Esophagus muscularis mucosa (tissue), 4 donors: ENCODE measurements around the gene NUSAP1. TPM values are rescaled to one million over a fixed set of nuclear protein-coding genes. Genes with fewer than 3 reads are reported as not detected.
A peak's percentile ranks its signal among the peaks of the same experiment; 100 is the strongest.

Experiments used
- DNase-seq: peaks from one replicate; pipeline ENCODE4 v3.0.0-alpha.2; 2017; ENCODE audit errors: extremely low spot score
- H3K27ac ChIP-seq, 4 donors: fragments of 200-600 bp; sonication (generic); replicated peaks in 1 of 4; 1 replicate in 3 of 4; 2 replicates in 1 of 4; pipeline ENCODE4 v1.5.1; 2016 to 2019; ENCODE audit warnings: mild to moderate bottlenecking in 1 of 4
- H3K27me3 ChIP-seq, 4 donors: fragments of 200-600 bp; sonication (generic); one replicate each; pipeline versions ENCODE4 v1.5.1 to v1.6.0; 2016 to 2019
- H3K36me3 ChIP-seq, 4 donors: fragments of 200-600 bp; sonication (generic); one replicate each; pipeline ENCODE4 v1.5.1; 2016 to 2019
- H3K4me1 ChIP-seq, 4 donors: fragments of 200-600 bp; sonication (generic); one replicate each; pipeline ENCODE4 v1.5.1; 2016 to 2019
- H3K4me3 ChIP-seq, 4 donors: fragments of 200-600 bp; sonication (generic); 1 replicate in 2 of 4; 2 replicates in 2 of 4; pipeline ENCODE4 v1.5.1; 2016 to 2019; ENCODE audit warnings: mild to moderate bottlenecking in 4 of 4, moderate library complexity in 1 of 4
- H3K9me3 ChIP-seq, 4 donors: fragments of 200-600 bp; sonication (generic); 1 replicate in 3 of 4; 2 replicates in 1 of 4; pipeline ENCODE4 v1.5.1; 2016 to 2019
- EP300 ChIP-seq: sonication (generic); formaldehyde crosslinking; IDR thresholded peaks from one replicate; pipeline ENCODE4 v1.6.1; 2017; ENCODE audit warnings: antibody characterized with exemption
- POLR2A ChIP-seq: fragments of 450-650 bp; IDR thresholded peaks from one replicate; pipeline ENCODE4 v1.6.1; 2017; ENCODE audit warnings: antibody characterized with exemption, moderate library complexity, mild to moderate bottlenecking, low read depth
- POLR2AphosphoS5 ChIP-seq, 2 donors: sonication (generic); formaldehyde crosslinking; IDR thresholded peaks; one replicate each; pipeline ENCODE4 v1.6.1; 2017; ENCODE audit warnings: antibody characterized with exemption in 2 of 2
- WGBS: methylation state at CpG from one replicate; pipeline ENCODE4 v1.1.5; 2018; 5-methylcytosine and 5-hydroxymethylcytosine counted together
- intact Hi-C: fragments of 100-400 bp; cut with DNase I; formaldehyde crosslinking; loops from one replicate; pipeline ENCODE4 v1.15.1; 2023
- total RNA-seq, 4 donors: library from RNA; depleted of rRNA; stranded (reverse); fragments of >200 nt; gene quantifications; one replicate each; pipeline versions ENCODE4 v1.1.0 to v1.2.1, GENCODE V29; 2016
- TF ChIP-seq, protein P1 (sequence below), 3 experiments: fragments of 200-600 bp in 2 of 3; fragments of 450-650 bp in 1 of 3; sonication (generic) in 2 of 3; IDR thresholded peaks; one replicate each; pipeline ENCODE4 v1.5.1; 2017 to 2019; ENCODE audit warnings: antibody characterized with exemption in 3 of 3, mild to moderate bottlenecking in 2 of 3, moderate library complexity in 1 of 3

NUSAP1 gene
- total RNA-seq, 4 donors from 2014 or later, result 0.42 to 5.5 (median 1.5) TPM

DNA sequence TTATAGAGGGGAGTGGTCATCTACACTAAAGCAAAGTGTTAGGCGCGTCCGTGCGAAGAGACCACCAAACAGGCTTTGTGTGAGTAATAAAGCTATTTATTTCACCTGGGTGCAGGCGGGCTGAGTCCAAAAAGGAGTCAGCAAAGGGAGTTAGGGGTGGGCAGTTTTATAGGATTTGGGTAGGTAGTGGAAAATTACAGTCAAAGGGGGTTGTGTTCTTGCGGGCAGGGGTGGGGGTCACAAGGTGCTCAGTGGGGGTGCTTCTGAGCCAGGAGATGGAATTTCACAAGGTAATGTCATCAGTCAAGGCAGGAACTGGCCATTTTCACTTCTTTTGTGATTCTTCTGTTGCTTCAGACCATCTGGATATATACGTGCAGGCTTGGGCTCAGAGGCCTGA is 47.4 kb upstream of the NUSAP1 start:
- intact Hi-C loops, result loop anchor here (5.0 kb wide), 2 partner anchors 47 to 53 kb away; partner anchors contain the start of genes CHP1, EXD1, NUSAP1 and OIP5
- peaks cover 28 to 47% (median 43%) of the 10 kb centered on the region in 4 donors for H3K4me1 ChIP-seq
- TF ChIP-seq EP300, result no peak
- TF ChIP-seq POLR2AphosphoS5 (IDR thresholded peaks at IDR 0.05), result no peak
- TF ChIP-seq, protein P1, sequence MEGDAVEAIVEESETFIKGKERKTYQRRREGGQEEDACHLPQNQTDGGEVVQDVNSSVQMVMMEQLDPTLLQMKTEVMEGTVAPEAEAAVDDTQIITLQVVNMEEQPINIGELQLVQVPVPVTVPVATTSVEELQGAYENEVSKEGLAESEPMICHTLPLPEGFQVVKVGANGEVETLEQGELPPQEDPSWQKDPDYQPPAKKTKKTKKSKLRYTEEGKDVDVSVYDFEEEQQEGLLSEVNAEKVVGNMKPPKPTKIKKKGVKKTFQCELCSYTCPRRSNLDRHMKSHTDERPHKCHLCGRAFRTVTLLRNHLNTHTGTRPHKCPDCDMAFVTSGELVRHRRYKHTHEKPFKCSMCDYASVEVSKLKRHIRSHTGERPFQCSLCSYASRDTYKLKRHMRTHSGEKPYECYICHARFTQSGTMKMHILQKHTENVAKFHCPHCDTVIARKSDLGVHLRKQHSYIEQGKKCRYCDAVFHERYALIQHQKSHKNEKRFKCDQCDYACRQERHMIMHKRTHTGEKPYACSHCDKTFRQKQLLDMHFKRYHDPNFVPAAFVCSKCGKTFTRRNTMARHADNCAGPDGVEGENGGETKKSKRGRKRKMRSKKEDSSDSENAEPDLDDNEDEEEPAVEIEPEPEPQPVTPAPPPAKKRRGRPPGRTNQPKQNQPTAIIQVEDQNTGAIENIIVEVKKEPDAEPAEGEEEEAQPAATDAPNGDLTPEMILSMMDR (IDR thresholded peaks at IDR 0.05), result no peak
- TF ChIP-seq POLR2A, result no peak
- no peaks in the 10 kb centered on the region for H3K27me3 ChIP-seq
- peaks cover 19 to 47% (median 37%) of the 10 kb centered on the region in 4 donors for H3K36me3 ChIP-seq
- H3K4me3 ChIP-seq, result peak overlapping the region; percentile 83 to 99 (median 89)
- no peaks in the 10 kb centered on the region for H3K9me3 ChIP-seq
- WGBS, result 45% methylated on average over 7 of the region's 7 CpGs
- H3K27ac ChIP-seq, result peak overlapping the region; percentile 90 to 96 (median 92)
- no peak for DNase-seq

DNA sequence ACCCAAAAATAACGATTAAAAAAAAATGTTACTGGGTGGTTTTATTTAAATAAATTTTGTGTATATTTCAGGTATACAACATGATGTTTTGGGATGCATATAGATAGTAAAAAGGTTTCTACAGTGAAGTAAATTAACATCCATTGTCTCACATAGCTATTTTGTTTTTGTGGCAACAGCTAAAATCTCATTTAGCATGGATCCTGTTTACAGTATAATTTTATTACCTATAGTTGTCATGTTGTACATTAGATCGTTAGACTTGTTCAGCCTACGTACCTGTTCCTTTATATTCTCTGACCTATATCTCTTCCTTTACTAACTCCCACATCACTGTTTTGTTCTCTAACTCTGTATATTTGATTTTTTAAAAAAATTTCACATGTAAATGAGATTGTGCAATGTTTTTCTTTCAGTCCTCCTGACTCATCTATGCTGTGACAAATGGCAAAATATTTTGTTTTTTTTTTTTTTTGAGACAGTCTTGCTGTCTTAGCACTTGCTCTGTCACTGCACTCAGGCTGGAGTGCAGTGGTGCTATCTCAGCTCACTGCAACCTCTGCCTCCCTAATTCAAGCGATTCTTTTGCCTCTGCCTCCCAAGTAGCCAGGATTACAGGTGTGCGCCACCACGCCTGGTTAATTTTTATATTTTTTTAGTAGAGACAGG is 45.9 kb upstream of the NUSAP1 start:
- H3K36me3 ChIP-seq, result peaks cover 19 to 62% (median 36%) of the 10 kb centered on the region in 4 donors
- TF ChIP-seq EP300 (no peak), POLR2AphosphoS5 (IDR thresholded peaks at IDR 0.05) (no peak), POLR2A (no peak)
- TF ChIP-seq, protein P1 (IDR thresholded peaks at IDR 0.05), result no peak
- H3K4me3 ChIP-seq, result no peak overlapping the region
- no peaks in the 10 kb centered on the region for H3K9me3 ChIP-seq
- intact Hi-C loops, result loop anchor here (5.0 kb wide), 2 partner anchors 46 to 54 kb away; partner anchors contain the start of genes CHP1, EXD1, NUSAP1 and OIP5
- WGBS, result 93% methylated on average over 6 of the region's 6 CpGs
- peaks cover 28 to 50% (median 43%) of the 10 kb centered on the region in 4 donors for H3K4me1 ChIP-seq
- H3K27ac ChIP-seq, result no peak overlapping the region
- no peaks in the 10 kb centered on the region for H3K27me3 ChIP-seq
- no peak for DNase-seq

DNA sequence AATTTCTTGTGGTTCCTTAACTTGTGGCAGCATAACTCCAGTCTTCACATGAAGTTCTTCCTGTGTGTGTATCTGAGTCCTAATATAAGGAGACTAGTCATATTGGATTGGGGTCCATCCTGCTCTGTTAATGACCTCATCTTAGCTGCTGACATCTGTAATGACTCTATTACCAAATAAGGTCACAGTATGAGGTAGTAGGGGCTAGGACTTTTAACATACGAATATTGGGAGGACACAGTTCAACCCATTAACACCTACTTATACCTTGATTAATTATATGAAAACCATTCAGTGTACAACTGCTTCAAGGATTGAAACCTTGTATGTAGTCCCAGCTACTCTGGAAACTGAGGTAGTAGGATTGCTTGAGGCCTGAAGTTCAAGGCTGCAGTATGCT is 44.2 kb upstream of the NUSAP1 start:
- H3K9me3 ChIP-seq, result no peaks in the 10 kb centered on the region
- peaks cover 24 to 45% (median 38%) of the 10 kb centered on the region in 4 donors for H3K4me1 ChIP-seq
- 47% methylated on average over 1 of the region's 1 CpG for WGBS
- intact Hi-C loops, result loop anchor here (5.0 kb wide), 2 partner anchors 44 to 56 kb away; partner anchors contain the start of genes CHP1, EXD1, NUSAP1 and OIP5
- H3K4me3 ChIP-seq, result no peak overlapping the region
- DNase-seq, result no peak
- no peaks in the 10 kb centered on the region for H3K27me3 ChIP-seq
- peaks cover 19 to 76% (median 39%) of the 10 kb centered on the region in 4 donors for H3K36me3 ChIP-seq
- H3K27ac ChIP-seq, result peak overlapping the region in 1 of 4 donors; percentile 13
- TF ChIP-seq, protein P1 (IDR thresholded peaks at IDR 0.05), result no peak

DNA sequence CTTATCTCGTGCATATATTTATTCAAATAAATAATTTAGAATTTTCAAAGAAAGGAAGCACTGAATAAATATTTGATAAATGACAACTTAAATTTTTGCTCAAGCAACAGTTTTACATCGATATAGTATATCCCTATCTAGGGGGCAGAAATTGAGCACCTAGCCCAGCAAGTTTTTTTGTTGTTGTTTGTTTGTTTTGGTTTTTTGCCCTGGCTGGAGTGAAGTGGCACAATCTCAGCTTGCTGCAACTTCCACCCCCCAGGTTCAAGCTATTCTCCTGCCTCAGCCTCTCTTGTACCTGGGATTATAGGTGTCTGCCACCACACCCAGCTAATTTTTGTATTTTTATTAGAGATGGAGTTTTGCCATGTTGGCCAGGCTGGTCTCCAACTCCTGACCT is 42.7 kb upstream of the NUSAP1 start:
- no peak overlapping the region for H3K27ac ChIP-seq
- H3K9me3 ChIP-seq, result no peaks in the 10 kb centered on the region
- no peak overlapping the region for H3K4me3 ChIP-seq
- intact Hi-C loops, result loop anchor here (5.0 kb wide), 2 partner anchors 42 to 58 kb away; partner anchors contain the start of genes CHP1, EXD1, NUSAP1 and OIP5
- H3K27me3 ChIP-seq, result no peaks in the 10 kb centered on the region
- peaks cover 24 to 44% (median 36%) of the 10 kb centered on the region in 4 donors for H3K4me1 ChIP-seq
- 84% methylated on average over 2 of the region's 2 CpGs for WGBS
- TF ChIP-seq POLR2A (no peak), EP300 (no peak), POLR2AphosphoS5 (IDR thresholded peaks at IDR 0.05) (no peak)
- TF ChIP-seq, protein P1 (IDR thresholded peaks at IDR 0.05), result no peak
- peaks cover 19 to 90% (median 46%) of the 10 kb centered on the region in 4 donors for H3K36me3 ChIP-seq
- DNase-seq, result no peak
